ENCODE results near the gene STK32B.

The STK32B gene

GRCh38 chr4:5185551-5185950, 134.3 kb downstream of the STK32B start:
- TF ChIP-seq CTCF (conservative IDR thresholded peaks at IDR 0.05; ENCODE audit: low read depth, low read length) = no peak
- H3K4me3 ChIP-seq (ENCODE audit: low read depth, low read length) = no peak overlapping the region
- no peak for DNase-seq (ENCODE audit: low read depth)

GRCh38 chr4:5186271-5187064, 135.2 kb downstream of the STK32B start:
- no peak for DNase-seq (ENCODE audit: low read depth)
- TF ChIP-seq CTCF (conservative IDR thresholded peaks at IDR 0.05; ENCODE audit: low read depth, low read length) = no peak
- H3K4me3 ChIP-seq (ENCODE audit: low read depth, low read length) = no peak overlapping the region

GRCh38 chr4:5188130-5188529, 136.8 kb downstream of the STK32B start:
- TF ChIP-seq CTCF (conservative IDR thresholded peaks at IDR 0.05; ENCODE audit: low read depth, low read length) = no peak
- no peak for DNase-seq (ENCODE audit: low read depth)

GRCh38 chr4:5191831-5192230, 140.6 kb downstream of the STK32B start:
- no peak for DNase-seq (ENCODE audit: low read depth)
- TF ChIP-seq CTCF (conservative IDR thresholded peaks at IDR 0.05; ENCODE audit: low read depth, low read length) = no peak

More at GRCh38 chr4:5188130-5188529, 136.8 kb downstream of the STK32B start:
- no peak overlapping the region for H3K4me3 ChIP-seq (ENCODE audit: low read depth, low read length)

GRCh38 chr4:5192271-5192670, 141.0 kb downstream of the STK32B start:
- no peak for DNase-seq (ENCODE audit: low read depth)
- TF ChIP-seq CTCF (conservative IDR thresholded peaks at IDR 0.05; ENCODE audit: low read depth, low read length) = no peak
- no peak overlapping the region for H3K4me3 ChIP-seq (ENCODE audit: low read depth, low read length)

More at GRCh38 chr4:5191831-5192230, 140.6 kb downstream of the STK32B start:
- H3K4me3 ChIP-seq (ENCODE audit: low read depth, low read length) = no peak overlapping the region

- no peak for TF ChIP-seq CTCF (conservative IDR thresholded peaks at IDR 0.05; ENCODE audit: low read depth, low read length)
- DNase-seq (ENCODE audit: low read depth) = no peak
- no peak overlapping the region for H3K4me3 ChIP-seq (ENCODE audit: low read depth, low read length)
Observed at GRCh38 chr4:5192678-5193077, 141.4 kb downstream of the STK32B start.
